K562 (cell line): ENCODE data around the gene KMO. TPM values are rescaled to one million over a fixed set of nuclear protein-coding genes. Genes with fewer than 3 reads are reported as not detected.

Experiments
- ATF3 ChIP-seq, 2 experiments: fragments of 450-650 bp in 1 of 2; sonication (generic) in 1 of 2; formaldehyde crosslinking in 1 of 2; IDR thresholded peaks in 1 of 2; conservative IDR thresholded peaks in 1 of 2; 2 replicates each; pipeline versions ENCODE4 v1.6.1 to v1.8.1; 2016 to 2023; ENCODE audit warnings: mild to moderate bottlenecking in 2 of 2, moderate library complexity in 2 of 2, inconsistent platforms in 1 of 2, missing genetic modification reagents in 1 of 2
- CAMTA2 ChIP-seq: fragments of 250-450 bp; sonication (Bioruptor Pico); conservative IDR thresholded peaks from 2 replicates; pipeline ENCODE4 v1.5.1; 2022
- DEAF1 ChIP-seq: fragments of 450-650 bp; formaldehyde crosslinking; IDR thresholded peaks from 2 replicates; pipeline ENCODE4 v1.4.0; 2020; ENCODE audit warnings: mild to moderate bottlenecking, moderate library complexity
- E2F8 ChIP-seq: fragments of 450-650 bp; IDR thresholded peaks from 2 replicates; pipeline ENCODE4 v1.7.1; 2018; ENCODE audit warnings: mild to moderate bottlenecking, low read depth; ENCODE audit not compliant: partially characterized antibody
- FOSL1 ChIP-seq: fragments of 200-800 bp; sonication (Bioruptor generic); conservative IDR thresholded peaks from 2 replicates; pipeline ENCODE4 v1.6.1; 2016; ENCODE audit warnings: missing genetic modification characterization, missing compliant biosample characterization
- FOXM1 ChIP-seq, 2 experiments: fragments of 450-650 bp in 1 of 2; sonication (generic) in 1 of 2; formaldehyde crosslinking in 1 of 2; IDR thresholded peaks; 2 replicates each; pipeline versions ENCODE4 v1.6.1 to v1.9.0; 2017 to 2022; ENCODE audit warnings: low read depth in 2 of 2, mild to moderate bottlenecking in 2 of 2, missing genetic modification reagents in 1 of 2, moderate library complexity in 1 of 2
- GABPB1 ChIP-seq: sonication (generic); formaldehyde crosslinking; IDR thresholded peaks from 2 replicates; pipeline ENCODE4 v1.8.0; 2022; ENCODE audit warnings: mild to moderate bottlenecking, missing genetic modification reagents
- HMBOX1 ChIP-seq: sonication (generic); IDR thresholded peaks from 2 replicates; pipeline ENCODE4 v1.6.1; 2016
- HOXB6 ChIP-seq: fragments of 250-450 bp; sonication (Bioruptor Pico); IDR thresholded peaks from 2 replicates; pipeline ENCODE4 v1.5.1; 2022; ENCODE audit warnings: mild to moderate bottlenecking, borderline replicate concordance
- MITF ChIP-seq: IDR thresholded peaks from 2 replicates; pipeline ENCODE4 v1.6.1; 2014; ENCODE audit warnings: antibody characterized with exemption
- NFE2 ChIP-seq: IDR thresholded peaks from 2 replicates; pipeline ENCODE4 v1.6.1; 2014; ENCODE audit warnings: antibody characterized with exemption, low read depth
- POLR2H ChIP-seq: IDR thresholded peaks from 2 replicates; pipeline ENCODE4 v1.6.1; 2016; ENCODE audit warnings: missing genetic modification characterization, low read depth, mild to moderate bottlenecking, control low read depth, missing compliant biosample characterization, moderate library complexity
- RB1 ChIP-seq: fragments of 450-650 bp; IDR thresholded peaks from 2 replicates; pipeline ENCODE4 v1.6.1; 2017; ENCODE audit warnings: low read depth, mild to moderate bottlenecking
- SP2 ChIP-seq: IDR thresholded peaks from 2 replicates; pipeline ENCODE4 v1.6.1; 2011; ENCODE audit warnings: mild to moderate bottlenecking, low read depth, low read length, moderate library complexity; ENCODE audit not compliant: poor library complexity, severe bottlenecking; ENCODE audit errors: extremely low read depth
- TAF1 ChIP-seq: IDR thresholded peaks from 2 replicates; pipeline ENCODE4 v1.6.1; 2011; ENCODE audit warnings: mild to moderate bottlenecking, low read length, moderate library complexity; ENCODE audit not compliant: insufficient read depth, control insufficient read depth, severe bottlenecking; ENCODE audit errors: extremely low read depth
- TCF3 ChIP-seq: sonication (generic); formaldehyde crosslinking; IDR thresholded peaks from 2 replicates; pipeline ENCODE4 v1.4.0; 2020; ENCODE audit warnings: mild to moderate bottlenecking, missing genetic modification reagents
- ZC3H11A ChIP-seq: IDR thresholded peaks from 2 replicates; pipeline ENCODE4 v1.6.1; 2012; ENCODE audit warnings: low read depth, low read length, improper control_type of control experiment
- ZNF224 ChIP-seq: sonication (generic); formaldehyde crosslinking; IDR thresholded peaks from 2 replicates; pipeline ENCODE4 v1.8.0; 2022; ENCODE audit warnings: mild to moderate bottlenecking, missing genetic modification reagents
- ZNF384 ChIP-seq: IDR thresholded peaks from 2 replicates; pipeline ENCODE4 v1.6.1; 2012; ENCODE audit warnings: low read depth, low read length, improper control_type of control experiment
- ZNF79 ChIP-seq: fragments of 250-450 bp; sonication (Bioruptor Pico); IDR thresholded peaks from 2 replicates; pipeline ENCODE4 v1.4.0; 2020; ENCODE audit warnings: low read depth, mild to moderate bottlenecking, moderate library complexity
- polyA plus RNA-seq, 8 experiments: library from polyadenylated mRNA; depleted of rRNA in 4 of 8; stranded (reverse) in 5 of 8; unstranded in 3 of 8; fragments of >200 nt; fragmentation: Nextera tagmentation in 2 of 8; fragmentation: Illumina TruSeq in 1 of 8; extraction: Ambion mirVana in 2 of 8; extraction: Trizol in 1 of 8; gene quantifications; 2 replicates each; pipeline versions ENCODE4 v1.2.1 to v1.2.3, GENCODE V29; 2011 to 2014; ENCODE audit warnings: inconsistent platforms in 1 of 8, missing spikeins in 1 of 8
- total RNA-seq, 7 experiments: library from RNA; depleted of rRNA in 6 of 7; stranded (reverse); fragments of >200 nt in 6 of 7; fragmentation: Illumina TruSeq in 2 of 7; extraction: Trizol in 2 of 7; gene quantifications; 2 replicates each; pipeline versions ENCODE4 v1.2.1 to v1.2.3, GENCODE V29; 2011 to 2021; ENCODE audit warnings: low replicate concordance in 1 of 7

Gene KMO
- total and polyA plus RNA-seq, 9 of the 15 experiments (the other 6 are each of a cell fraction or from before 2014, with no cell fraction given): 0.01 to 0.11 (median 0.01) TPM; not detected in 6

- peak; percentile 94 for TF ChIP-seq HMBOX1
- no peak for TF ChIP-seq ZC3H11A
- TF ChIP-seq NFE2: no peak
- no peak for TF ChIP-seq GABPB1 (CRISPR knock-in tag)
- TF ChIP-seq FOXM1 (IDR thresholded peaks at IDR 0.05; ENCODE audit: low read depth): no peak
- no peak for TF ChIP-seq FOXM1 (CRISPR knock-in tag; IDR thresholded peaks at IDR 0.05; ENCODE audit: low read depth)
- no peak for TF ChIP-seq MITF
- no peak for TF ChIP-seq DEAF1
- no peak for TF ChIP-seq TAF1
- TF ChIP-seq HOXB6 (CRISPR knock-in tag): no peak
- no peak for TF ChIP-seq SP2
- TF ChIP-seq ZNF79 (CRISPR knock-in tag): no peak
- no peak for TF ChIP-seq CAMTA2 (CRISPR knock-in tag)
- TF ChIP-seq FOSL1: peak; percentile 84
- no peak for TF ChIP-seq ZNF224 (CRISPR knock-in tag)
- TF ChIP-seq POLR2H: no peak
- no peak for TF ChIP-seq TCF3 (CRISPR knock-in tag)
- TF ChIP-seq RB1: no peak
- TF ChIP-seq ATF3 (IDR thresholded peaks at IDR 0.05): peak; percentile 67
- TF ChIP-seq ATF3 (CRISPR knock-in tag; conservative IDR thresholded peaks at IDR 0.05): no peak
- TF ChIP-seq ZNF384: no peak
- TF ChIP-seq E2F8: no peak
These were observed 76.3 kb downstream of the KMO start (continued) for GRCh38 chr1:241608379-241609033.
